ENCODE measurements around the gene TCF3.

DNA sequence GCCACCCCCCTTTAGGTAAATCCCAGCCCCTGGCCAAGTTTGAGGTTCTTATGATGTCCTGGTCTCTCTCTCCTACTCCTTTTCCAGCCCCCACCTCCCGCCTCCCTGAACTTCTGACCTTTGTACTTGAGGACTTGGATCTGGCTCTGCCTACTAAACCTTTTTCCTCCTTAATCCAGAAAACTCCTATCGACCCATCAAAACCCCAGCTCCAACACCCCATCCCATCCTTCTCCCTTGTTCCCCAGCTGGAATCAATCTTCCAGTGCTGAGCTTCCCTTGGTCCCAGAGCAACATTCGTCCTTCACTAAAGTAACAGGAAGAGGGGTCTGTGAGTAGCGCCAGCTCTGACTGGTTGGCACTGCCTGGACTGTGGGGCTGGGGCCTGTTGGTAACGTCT lies 29.9 kb downstream of the TCF3 start:
- no peak for TF ChIP-seq POLR2AphosphoS5 (IDR thresholded peaks at IDR 0.05; ENCODE audit: low read depth, low read length)
- no peak for TF ChIP-seq POLR2A (IDR thresholded peaks at IDR 0.05; ENCODE audit: low read depth, low read length)
- no peak for TF ChIP-seq TAF1 (IDR thresholded peaks at IDR 0.05; ENCODE audit: borderline replicate concordance, low read depth, low read length)
